GM18508 (cell line): ENCODE data around the gene PRR20C.
"Not testable (repeated sequence)": the region's sequence is repeated elsewhere in the genome, so short reads cannot be mapped to it uniquely, and the experiment has no call there.

ENCODE experiments used
- ATAC-seq: cut with Tn5 transposase; IDR thresholded peaks from one replicate; pipeline ENCODE4 v1.9.1; 2021; ENCODE audit warnings: moderate number of reproducible peaks; ENCODE audit not compliant: insufficient read depth, unreplicated experiment

PRR20C gene

GRCh38 chr13:57153761-57154160, at the start of gene PRR20C:
Gene PRR20C (plus strand): TSS chr13:57154061. CDS start chr13:57154448, 387 bp downstream.
- not testable (repeated sequence) for ATAC-seq

GRCh38 chr13:57114945-57115344, 38.9 kb upstream of the PRR20C start:
- no peak for ATAC-seq

- no peak for ATAC-seq
Observed at GRCh38 chr13:57123681-57124080, 30.2 kb upstream of the PRR20C start.

- no peak for ATAC-seq
Observed at GRCh38 chr13:57128909-57129308, 25.0 kb upstream of the PRR20C start.

GRCh38 chr13:57136093-57136492, 17.8 kb upstream of the PRR20C start:
- ATAC-seq: no peak

GRCh38 chr13:57137585-57137984, 16.3 kb upstream of the PRR20C start:
- ATAC-seq: no peak

GRCh38 chr13:57138988-57139387, 14.9 kb upstream of the PRR20C start:
- ATAC-seq: no peak

- ATAC-seq: not testable (repeated sequence)
Observed at GRCh38 chr13:57139781-57140180, 14.1 kb upstream of the PRR20C start.

- not testable (repeated sequence) for ATAC-seq
Observed at GRCh38 chr13:57140235-57140968, 13.5 kb upstream of the PRR20C start, which contains the start of gene PRR20A. Gene PRR20A (plus strand): TSS chr13:57140918. CDS start chr13:57141305, 387 bp downstream.

GRCh38 chr13:57147188-57147587, 6.7 kb upstream of the PRR20C start, which contains the start of gene PRR20B:
Gene PRR20B (plus strand): TSS chr13:57147488. CDS start chr13:57147875, 387 bp downstream.
- not testable (repeated sequence) for ATAC-seq

- ATAC-seq: not testable (repeated sequence)
Observed at GRCh38 chr13:57148106-57148505, 5.8 kb upstream of the PRR20C start.

GRCh38 chr13:57160332-57160731, 6.5 kb downstream of the PRR20C start, which contains the start of gene PRR20D:
Gene PRR20D (plus strand): TSS chr13:57160632. CDS start chr13:57161019, 387 bp downstream.
- ATAC-seq: not testable (repeated sequence)

GRCh38 chr13:57166897-57167296, 13.0 kb downstream of the PRR20C start, which contains the start of gene PRR20E:
Gene PRR20E (plus strand): TSS chr13:57167197. CDS start chr13:57167584, 387 bp downstream.
- not testable (repeated sequence) for ATAC-seq

- ATAC-seq: no peak
Observed at GRCh38 chr13:57191667-57192066, 37.8 kb downstream of the PRR20C start.
